Activated T-cell treated with anti-CD3 and anti-CD28 coated beads for 1 hour (primary cell): ENCODE measurements around the gene SPOCK1.

Experiments
- DNase-seq: peaks from one replicate; pipeline ENCODE4 v3.0.0-alpha.2; 2020; ENCODE audit warnings: low read depth

SPOCK1 gene

GRCh38 chr5:137220523-137220927 is 278.6 kb downstream of the SPOCK1 start:
- no peak for DNase-seq

DNA sequence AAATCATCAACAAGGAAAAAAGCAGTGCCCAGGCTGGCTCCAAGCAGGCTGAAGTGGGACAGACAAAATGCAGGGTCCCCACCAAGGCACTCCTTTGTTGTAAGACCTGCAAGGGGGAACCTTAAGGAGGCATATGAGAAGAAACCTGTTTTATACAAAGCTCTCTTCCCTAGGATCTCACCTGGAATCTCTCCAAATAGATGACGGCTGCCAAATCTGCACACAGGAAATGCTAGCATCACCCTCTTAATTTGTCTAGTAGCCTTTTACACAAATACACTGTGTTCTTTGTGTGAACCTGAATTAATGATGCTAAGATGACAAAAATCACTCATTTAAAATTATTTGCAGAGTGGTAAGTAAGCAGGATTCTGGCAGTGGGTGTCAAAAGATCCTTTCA is 280.2 kb downstream of the SPOCK1 start:
- no peak for DNase-seq

GRCh38 chr5:137218471-137218870 is 280.7 kb downstream of the SPOCK1 start:
- no peak for DNase-seq

DNA sequence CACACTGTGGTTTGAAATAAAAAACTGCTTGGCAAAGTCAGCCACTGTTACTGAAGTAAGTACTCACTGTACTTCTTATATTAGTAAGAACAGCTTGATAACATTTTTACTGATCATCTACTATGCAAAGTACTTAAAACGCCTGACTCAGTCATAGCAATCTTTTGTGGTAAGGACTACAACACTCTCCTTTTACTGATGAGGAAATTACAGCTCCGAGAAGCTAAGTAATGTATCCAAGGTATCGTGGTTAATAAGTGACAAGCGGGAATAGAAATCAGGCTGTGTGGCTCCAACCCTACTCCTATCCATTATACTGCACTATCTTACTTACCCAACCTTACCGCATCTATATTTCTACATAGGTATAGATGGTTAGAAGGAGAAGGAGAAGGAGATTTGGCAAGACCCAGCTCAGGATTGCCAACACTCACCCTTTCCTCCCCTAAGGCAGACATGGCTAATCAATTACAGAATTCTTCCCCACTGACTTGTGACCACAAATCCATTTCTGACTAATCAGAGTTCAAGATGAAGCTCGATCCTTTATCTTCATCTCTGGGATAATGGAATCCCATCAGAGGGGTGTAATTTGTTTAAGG is 281.4 kb downstream of the SPOCK1 start:
- no peak for DNase-seq

DNA sequence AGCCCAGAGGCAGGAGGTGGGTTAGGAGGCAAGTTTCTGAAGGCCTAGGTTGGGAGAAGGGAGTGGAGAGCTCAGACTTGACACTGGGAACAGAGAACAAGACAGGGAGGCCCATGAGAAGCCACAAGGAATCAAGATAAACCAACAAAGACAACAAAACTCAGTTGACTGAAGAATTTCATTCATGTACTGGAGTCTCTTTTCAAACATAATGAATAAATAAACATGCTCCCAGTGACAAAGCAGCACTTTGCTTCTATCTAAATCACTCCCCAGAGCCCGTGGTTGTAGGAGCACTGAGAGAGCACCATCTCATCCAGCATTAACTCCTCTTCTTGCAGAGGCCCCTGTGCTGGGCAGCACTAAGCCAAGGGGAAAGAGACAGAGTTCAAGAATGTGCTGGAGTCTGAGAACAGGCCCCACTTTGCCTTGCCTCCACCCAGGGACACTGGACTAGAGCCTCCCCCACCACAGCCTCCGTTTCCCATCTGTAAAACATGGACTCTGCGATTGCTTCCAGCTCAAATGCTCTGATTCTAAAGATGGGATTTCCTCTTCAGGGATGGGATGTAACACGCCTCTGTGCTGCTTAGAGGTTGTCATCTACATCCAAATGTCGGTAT is 282.0 kb downstream of the SPOCK1 start:
- no peak for DNase-seq

- DNase-seq = no peak
Measured at GRCh38 chr5:137215780-137216179, 283.3 kb downstream of the SPOCK1 start.

- DNase-seq = no peak
Measured at GRCh38 chr5:137215261-137215660, 283.9 kb downstream of the SPOCK1 start.

- no peak for DNase-seq
Measured at GRCh38 chr5:137214446-137215189, 284.5 kb downstream of the SPOCK1 start.

GRCh38 chr5:137212471-137212870 is 286.7 kb downstream of the SPOCK1 start:
- DNase-seq = no peak

- no peak for DNase-seq
Measured at GRCh38 chr5:137209232-137209809, 289.8 kb downstream of the SPOCK1 start.

DNA sequence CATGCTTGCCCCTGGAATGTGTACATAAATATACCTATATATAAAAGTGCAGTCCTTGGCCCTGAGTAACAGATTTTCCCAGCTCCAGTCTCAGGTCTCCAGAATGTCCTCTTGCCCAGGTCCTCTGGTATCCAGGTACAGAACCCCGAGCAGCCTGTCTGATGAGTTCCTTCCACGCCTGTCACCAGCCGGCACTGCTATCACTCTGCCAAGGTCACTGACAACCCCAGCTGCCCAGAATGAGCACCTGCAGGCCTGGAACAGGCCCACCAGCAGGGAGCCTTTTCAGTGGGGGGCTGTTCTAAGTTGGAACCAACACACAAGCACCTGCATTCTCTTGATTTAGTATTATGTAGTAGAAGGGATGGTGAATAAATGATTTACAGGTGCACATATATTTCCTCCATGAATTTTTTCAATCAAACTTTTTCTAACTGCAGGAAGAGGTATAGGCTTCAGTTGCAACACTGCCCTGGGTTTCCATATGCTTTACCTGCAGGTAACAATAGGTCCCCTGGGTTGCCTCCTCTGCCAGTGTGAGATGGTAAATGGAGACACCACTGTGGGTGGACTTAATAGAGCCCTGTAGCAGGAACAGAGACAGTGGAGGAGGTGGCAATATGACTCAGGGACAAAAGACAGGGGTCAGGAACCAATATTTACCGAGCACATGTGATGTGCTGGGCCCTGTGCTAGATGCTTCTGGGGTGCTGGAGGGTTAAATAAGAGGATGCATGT is 291.9 kb downstream of the SPOCK1 start:
- no peak for DNase-seq

GRCh38 chr5:137206030-137206715 is 293.0 kb downstream of the SPOCK1 start:
- DNase-seq = no peak

GRCh38 chr5:137205231-137206027 is 293.7 kb downstream of the SPOCK1 start:
- DNase-seq = no peak

DNA sequence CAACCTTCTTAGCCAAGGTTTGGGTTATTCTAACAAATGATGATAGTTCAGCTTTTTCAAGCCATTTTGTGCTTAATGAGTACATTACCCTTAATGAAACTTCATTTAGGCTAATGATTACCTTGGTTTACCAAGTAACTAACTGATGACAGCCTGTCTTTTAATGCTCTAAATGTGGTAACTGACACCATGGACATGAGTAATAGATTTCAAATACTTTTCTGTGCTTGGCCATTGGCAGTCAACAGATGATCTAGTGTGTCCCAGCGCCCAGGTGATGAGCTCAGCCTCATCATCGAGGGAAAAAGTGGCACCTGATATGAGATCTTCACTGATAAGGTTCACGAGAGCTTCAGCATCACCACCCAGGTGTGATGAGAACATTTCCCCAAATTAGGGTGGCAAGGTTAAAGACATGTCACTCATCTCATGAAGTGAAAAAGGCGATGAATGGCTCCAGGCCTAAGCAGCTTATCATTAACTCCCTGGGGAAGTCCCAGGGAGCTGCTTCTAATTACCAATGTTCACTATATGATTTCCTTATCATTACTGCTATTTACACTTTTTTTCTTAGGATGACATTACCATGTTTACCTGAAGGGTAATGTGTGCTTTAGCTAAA is 296.0 kb downstream of the SPOCK1 start:
- no peak for DNase-seq

DNA sequence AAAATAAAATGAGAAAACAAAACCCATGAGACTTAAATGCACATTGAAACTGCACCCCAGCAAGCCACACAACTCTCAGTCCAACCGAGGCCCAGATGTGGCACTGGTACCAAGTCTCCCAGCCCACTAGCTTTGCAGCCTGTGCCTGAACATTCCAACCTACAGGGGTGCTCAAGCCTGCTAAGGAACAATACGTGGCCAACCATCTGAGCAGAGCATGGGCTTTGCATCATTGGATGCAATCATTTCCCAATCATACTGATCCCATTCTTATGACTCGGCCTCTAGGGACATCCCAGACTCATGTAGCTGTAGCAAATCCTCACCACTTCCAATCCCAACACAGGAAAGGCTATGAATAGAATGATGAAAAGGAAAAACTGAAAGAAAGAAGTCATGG is 297.2 kb downstream of the SPOCK1 start:
- DNase-seq = no peak

- DNase-seq = no peak
Measured at GRCh38 chr5:137200906-137201700, 298.0 kb downstream of the SPOCK1 start.

GRCh38 chr5:137199966-137200365 is 299.2 kb downstream of the SPOCK1 start:
- no peak for DNase-seq

DNA sequence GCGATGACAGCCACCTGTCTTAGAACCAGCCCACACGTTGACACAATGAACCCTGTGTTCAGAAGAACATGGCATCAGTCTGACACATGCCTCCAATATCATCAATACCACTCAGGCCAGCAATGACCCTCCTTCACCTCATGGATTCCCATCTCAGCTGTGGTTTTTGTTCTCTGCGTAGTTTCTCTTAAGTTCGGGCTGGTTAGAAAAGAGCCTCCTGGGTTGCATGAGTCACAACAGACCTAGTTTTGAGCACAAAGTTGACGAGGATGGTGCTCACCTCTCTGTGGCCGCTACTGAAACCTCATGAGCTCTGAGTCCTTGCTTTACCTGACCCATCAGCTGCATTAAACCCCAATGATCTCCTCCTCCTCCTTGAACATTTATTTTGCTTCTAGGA is 299.9 kb downstream of the SPOCK1 start:
- no peak for DNase-seq

DNA sequence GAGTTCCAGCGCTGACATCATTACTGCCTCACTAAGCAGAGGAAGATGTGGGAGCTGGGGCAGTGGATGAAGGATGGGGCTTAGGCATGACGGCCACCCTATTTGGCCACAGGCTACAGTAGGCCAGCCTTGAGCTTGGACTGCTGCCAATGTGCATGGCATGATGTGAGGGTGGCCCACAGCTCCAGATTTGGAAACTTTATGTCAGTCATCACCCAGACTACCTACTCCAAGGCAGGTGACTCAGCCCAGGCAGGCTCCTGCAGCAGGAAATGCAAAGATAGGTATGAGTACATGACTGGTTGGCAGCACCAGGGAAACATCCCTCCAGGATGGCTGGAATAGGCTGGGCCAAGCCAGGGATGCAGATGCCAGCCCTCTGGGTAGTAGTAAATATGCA is 303.6 kb downstream of the SPOCK1 start:
- no peak for DNase-seq

- DNase-seq = no peak
Measured at GRCh38 chr5:137194300-137194699, 304.8 kb downstream of the SPOCK1 start.
